H1 (cell line): ENCODE results near the gene RASSF5. TPM values are rescaled to one million over a fixed set of nuclear protein-coding genes. Genes with fewer than 3 reads are reported as not detected.
A peak's percentile ranks its signal among the peaks of the same experiment; 100 is the strongest.

Experiments used
- CTCF ChIA-PET: fragments of 300-600 bp; sonication (Branson Sonifier 250); formaldehyde crosslinking; loops from one replicate; lab custom pipeline; 2021; ENCODE audit not compliant: partially characterized antibody; lab: Charles Lee
- POLR2A ChIA-PET: fragments of 300-600 bp; sonication (Branson Sonifier 250); formaldehyde crosslinking; loops from one replicate; lab custom pipeline; 2021; ENCODE audit warnings: inconsistent platforms; ENCODE audit not compliant: partially characterized antibody; lab: Charles Lee
- DNase-seq, 2 experiments: peaks; one replicate each; pipeline versions ENCODE4 v3.0.0 to v3.0.0-alpha.2; 2010 to 2022; ENCODE audit warnings: low spot score in 2 of 2, low read depth in 1 of 2, mixed read lengths in 1 of 2
- FAIRE-seq: peaks from 2 replicates; lab custom pipeline; 2011; peaks lifted over from hg19 to GRCh38; lab: Jason Lieb, UNC
- H2AFZ ChIP-seq: 2 replicates; pipeline ENCODE4 v1.8.1; 2012; ENCODE audit warnings: low read length, inconsistent platforms
- H2AK5ac ChIP-seq: 2 replicates; pipeline ENCODE4 v1.6.1; 2013; ENCODE audit warnings: low read depth, low read length
- H2BK120ac ChIP-seq: replicated peaks from 2 replicates; pipeline ENCODE3; 2013; ENCODE audit warnings: low read depth, low read length, inconsistent platforms
- H2BK12ac ChIP-seq: 2 replicates; pipeline ENCODE4 v1.6.1; 2013; ENCODE audit warnings: low read depth, low read length
- H2BK15ac ChIP-seq: 2 replicates; pipeline ENCODE4 v1.6.1; 2013; ENCODE audit warnings: low read length
- H2BK20ac ChIP-seq: 2 replicates; pipeline ENCODE4 v1.6.1; 2013; ENCODE audit warnings: low read length
- H2BK5ac ChIP-seq: 2 replicates; pipeline ENCODE4 v1.6.1; 2013; ENCODE audit warnings: low read depth, low read length
- H3K14ac ChIP-seq: 2 replicates; pipeline ENCODE4 v1.6.1; 2013; ENCODE audit warnings: inconsistent platforms; ENCODE audit not compliant: insufficient read length
- H3K18ac ChIP-seq: 2 replicates; pipeline ENCODE4 v1.6.1; 2013; ENCODE audit warnings: low read length; ENCODE audit errors: extremely low read depth
- H3K23ac ChIP-seq: 2 replicates; pipeline ENCODE4 v1.6.1; 2013; ENCODE audit warnings: inconsistent platforms; ENCODE audit not compliant: insufficient read length
- H3K23me2 ChIP-seq: 2 replicates; pipeline ENCODE4 v1.6.1; 2013; ENCODE audit warnings: low read depth, low read length
- H3K27ac ChIP-seq: 2 replicates; pipeline ENCODE4 v1.6.1; 2011; ENCODE audit warnings: low read depth, low read length, inconsistent platforms
- H3K27me3 ChIP-seq, 4 experiments: replicated peaks in 1 of 4; 1 replicate in 1 of 4; 2 replicates in 3 of 4; pipeline versions ENCODE4 v1.6.1 to v1.8.1; 2011 to 2013; ENCODE audit warnings: low read length in 3 of 4, mild to moderate bottlenecking in 3 of 4, inconsistent platforms in 2 of 4, mixed read lengths in 2 of 4, moderate library complexity in 1 of 4; ENCODE audit not compliant: control insufficient read depth in 3 of 4, insufficient read depth in 3 of 4; ENCODE audit errors: extremely low read depth in 1 of 4
- H3K36me3 ChIP-seq, 4 experiments: 2 replicates each; pipeline versions ENCODE4 v1.6.1 to v1.8.1; 2011 to 2013; ENCODE audit warnings: mild to moderate bottlenecking in 4 of 4, low read length in 3 of 4, moderate library complexity in 2 of 4, control low read depth in 1 of 4, inconsistent platforms in 1 of 4; ENCODE audit not compliant: insufficient read depth in 4 of 4, control insufficient read depth in 2 of 4
- H3K4ac ChIP-seq: replicated peaks from 2 replicates; pipeline ENCODE3; 2013; ENCODE audit warnings: low read length, low read depth, mixed read lengths, inconsistent platforms; ENCODE audit not compliant: insufficient read length
- H3K4me1 ChIP-seq, 4 experiments: replicated peaks in 1 of 4; 1 replicate in 1 of 4; 2 replicates in 3 of 4; pipeline versions ENCODE4 v1.6.1 to v1.8.1; 2011 to 2013; ENCODE audit warnings: low read length in 3 of 4, inconsistent platforms in 2 of 4, mixed read lengths in 1 of 4; ENCODE audit not compliant: insufficient read depth in 4 of 4, control insufficient read depth in 3 of 4
- H3K4me2 ChIP-seq, 2 experiments: 2 replicates each; pipeline versions ENCODE4 v1.6.1 to v1.8.1; 2011 to 2013; ENCODE audit warnings: low read depth in 2 of 2, low read length in 2 of 2, control low read depth in 1 of 2, inconsistent platforms in 1 of 2, mild to moderate bottlenecking in 1 of 2; ENCODE audit not compliant: insufficient read depth in 1 of 2
- H3K4me3 ChIP-seq, 4 experiments: fragments of 200-600, 300-600 bp in 1 of 4; sonication (generic), shearing (Covaris generic), sonication (Bioruptor Twin) in 1 of 4; 2 replicates each; pipeline versions ENCODE4 v1.5.1 to v1.8.1; 2011 to 2016; ENCODE audit warnings: low read length in 4 of 4, low read depth in 3 of 4, control low read depth in 2 of 4, inconsistent platforms in 2 of 4, mild to moderate bottlenecking in 2 of 4, mixed read lengths in 1 of 4, moderate library complexity in 1 of 4; ENCODE audit not compliant: insufficient read depth in 2 of 4; ENCODE audit errors: extremely low read depth in 1 of 4
- H3K56ac ChIP-seq: replicated peaks from 2 replicates; pipeline ENCODE3; 2013; ENCODE audit warnings: low read depth, mild to moderate bottlenecking, mixed read lengths, low read length, inconsistent platforms; ENCODE audit not compliant: insufficient read length
- H3K79me1 ChIP-seq: 2 replicates; pipeline ENCODE4 v1.6.1; 2013; ENCODE audit warnings: low read depth, low read length, control low read depth
- H3K79me2 ChIP-seq, 2 experiments: 2 replicates each; pipeline versions ENCODE4 v1.6.1 to v1.8.1; 2012 to 2013; ENCODE audit warnings: low read length in 2 of 2, mild to moderate bottlenecking in 2 of 2, inconsistent platforms in 1 of 2; ENCODE audit not compliant: insufficient read depth in 2 of 2, control insufficient read depth in 1 of 2
- H3K9ac ChIP-seq, 4 experiments: replicated peaks in 1 of 4; 1 replicate in 1 of 4; 2 replicates in 3 of 4; pipeline versions ENCODE4 v1.6.1 to v1.8.1; 2011 to 2013; ENCODE audit warnings: low read depth in 3 of 4, low read length in 3 of 4, control low read depth in 2 of 4, mild to moderate bottlenecking in 2 of 4, moderate library complexity in 2 of 4, inconsistent platforms in 1 of 4; ENCODE audit errors: extremely low read depth in 1 of 4
- H3K9me3 ChIP-seq, 2 experiments: 2 replicates each; pipeline versions ENCODE4 v1.6.1 to v1.8.1; 2012 to 2013; ENCODE audit warnings: mild to moderate bottlenecking in 2 of 2, moderate library complexity in 2 of 2, control low read depth in 1 of 2, inconsistent platforms in 1 of 2, low read depth in 1 of 2, low read length in 1 of 2, mixed read lengths in 1 of 2; ENCODE audit not compliant: insufficient read depth in 2 of 2
- H4K20me1 ChIP-seq, 2 experiments: replicated peaks in 1 of 2; 2 replicates each; pipeline versions ENCODE3 to v1.8.1; 2011 to 2013; ENCODE audit warnings: inconsistent platforms in 2 of 2, low read length in 2 of 2, mild to moderate bottlenecking in 1 of 2; ENCODE audit not compliant: insufficient read depth in 2 of 2, control insufficient read depth in 1 of 2
- H4K5ac ChIP-seq: 2 replicates; pipeline ENCODE4 v1.6.1; 2013; ENCODE audit warnings: low read length, low read depth, mixed read lengths, inconsistent platforms; ENCODE audit not compliant: insufficient read length
- H4K8ac ChIP-seq: 2 replicates; pipeline ENCODE4 v1.8.0; 2013; ENCODE audit warnings: mild to moderate bottlenecking, moderate library complexity, low read length, inconsistent platforms; ENCODE audit not compliant: insufficient read depth; ENCODE audit errors: extremely low read depth
- H4K91ac ChIP-seq: replicated peaks from 2 replicates; pipeline ENCODE3; 2013; ENCODE audit warnings: low read length, mixed read lengths, inconsistent platforms; ENCODE audit not compliant: insufficient read length
- NANOG ChIP-seq: IDR thresholded peaks from 2 replicates; pipeline ENCODE4 v1.6.1; 2011; ENCODE audit warnings: low read length, low read depth, mild to moderate bottlenecking, inconsistent platforms; ENCODE audit not compliant: insufficient read depth, poor library complexity, severe bottlenecking
- TBP ChIP-seq: IDR thresholded peaks from 2 replicates; pipeline ENCODE4 v1.6.1; 2011; ENCODE audit warnings: low read depth, low read length, improper control_type of control experiment
- WGBS, 2 experiments: shearing (Covaris generic) in 1 of 2; methylation state at CpG; one replicate each; pipeline versions ENCODE4 v1.1.6 to v1.1.7; 2013 to 2015; ENCODE audit warnings: low lambda C conversion rate in 2 of 2, mixed read lengths in 2 of 2, inconsistent platforms in 1 of 2, low coverage in 1 of 2, missing lambda C conversion rate in 1 of 2; ENCODE audit not compliant: insufficient replicate concordance in 2 of 2, insufficient coverage in 1 of 2, insufficient read length in 1 of 2; ENCODE audit errors: extremely low coverage in 1 of 2, missing lambda C conversion rate in 1 of 2; 5-methylcytosine and 5-hydroxymethylcytosine counted together
- polyA plus RNA-seq, 7 experiments: library from polyadenylated mRNA; depleted of rRNA in 3 of 7; stranded (reverse) in 5 of 7; unstranded in 2 of 7; fragments of >200 nt in 5 of 7; fragments of 200-250 nt in 2 of 7; gene quantifications; 1 replicate in 5 of 7; 2 replicates in 1 of 7; 4 replicates in 1 of 7; pipeline versions ENCODE4 v1.2.1 to v1.2.3, GENCODE V29; 2011 to 2013; ENCODE audit warnings: missing spikeins in 2 of 7, mixed read lengths in 2 of 7
- total RNA-seq: library from RNA; stranded (reverse); fragmentation: NEBNext Ultra II Directional; extraction: Animal tissue kit (Norgen Biotek cat#: 25700); gene quantifications from 2 replicates; pipeline ENCODE4 v1.2.1, GENCODE V29; 2021

RASSF5 gene
- total and polyA plus RNA-seq, 2 of the 8 experiments (the other 6 are each of a cell fraction or from before 2014, with no cell fraction given) = 0.82 to 1.8 TPM

DNA sequence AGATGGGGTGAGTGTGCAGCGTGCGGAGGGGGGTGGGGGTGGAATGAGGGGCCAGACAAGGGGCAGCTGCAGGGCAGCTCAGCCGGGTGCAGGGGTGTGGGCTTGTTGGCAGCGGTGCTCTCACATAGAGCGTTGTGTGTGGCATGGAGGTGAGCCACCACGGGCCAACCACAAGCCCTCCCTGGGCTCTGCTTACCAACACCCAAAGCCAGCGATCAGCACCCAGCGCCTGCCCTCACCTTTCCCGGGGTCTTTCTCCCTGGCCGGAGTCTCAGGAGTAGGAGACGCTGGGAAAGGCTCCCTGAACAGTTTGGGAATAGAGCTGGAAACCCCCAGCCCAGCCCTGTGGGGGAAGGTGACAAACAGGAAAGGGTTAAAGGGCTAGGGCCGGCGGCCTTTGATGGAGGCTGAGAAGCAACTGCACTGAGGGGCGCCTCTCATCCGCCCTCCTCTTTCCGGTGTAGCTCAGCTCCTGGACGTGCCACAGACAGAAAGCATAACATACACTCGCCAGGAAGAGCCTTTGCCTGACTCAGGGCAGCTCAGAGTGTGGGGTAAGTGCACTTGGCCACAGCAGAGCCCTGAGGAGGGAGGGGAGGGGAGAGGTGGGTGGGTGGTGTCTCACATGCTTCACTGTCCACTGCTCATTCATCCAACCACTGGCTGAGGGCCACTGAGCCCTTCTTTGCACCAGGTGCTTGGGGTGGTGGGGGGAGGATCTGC lies 36.5 kb upstream of the RASSF5 start:
- peak overlapping the region; percentile 81; the same call in 1 of the 2 replicates for H2BK12ac ChIP-seq
- peak overlapping the region; percentile 90; the same call in 1 of the 2 replicates for H2BK5ac ChIP-seq
- peak overlapping the region; percentile 77 to 95 for H3K4me2 ChIP-seq
- H3K18ac ChIP-seq = peak overlapping the region; percentile 91
- peaks cover 0 to 3% (median 0%) of the 10 kb centered on the region in 4 experiments; a peak in 2 of 7 replicates for H3K27me3 ChIP-seq
- no peak overlapping the region for H3K23ac ChIP-seq
- H2AFZ ChIP-seq = peak overlapping the region; percentile 96; the same call in 1 of the 2 replicates
- DNase-seq = peak in 1 of 2 experiments; percentile 71
- H3K4me3 ChIP-seq = peak overlapping the region; percentile 31 to 65 (median 51)
- no peaks in the 10 kb centered on the region for H3K79me2 ChIP-seq
- POLR2A ChIA-PET = interaction anchor here (0.6 to 2.2 kb wide), 10 partner anchors 9 to 139 kb away, joined by 3 to 14 read pairs (median 4); partner anchors contain the start of gene RASSF5
- peak overlapping the region; percentile 16 for H3K4ac ChIP-seq
- H4K8ac ChIP-seq = no peak overlapping the region; the same call in 1 of the 2 replicates
- H3K14ac ChIP-seq = no peak overlapping the region
- H4K91ac ChIP-seq = peak overlapping the region; percentile 58
- FAIRE-seq = no peak
- H2AK5ac ChIP-seq = no peak overlapping the region
- 3% methylated on average over 15 of the region's 18 CpGs; no CpG with 5 or more reads in 1 of the 2 experiments for WGBS, 2 experiments
- no peak overlapping the region for H2BK15ac ChIP-seq
- H3K9me3 ChIP-seq = no peaks in the 10 kb centered on the region
- peak overlapping the region; percentile 29 for H2BK20ac ChIP-seq
- no peaks in the 10 kb centered on the region for H4K20me1 ChIP-seq
- peak overlapping the region in 1 of 4 experiments; percentile 1; a peak in 2 of 7 replicates for H3K9ac ChIP-seq
- H3K4me1 ChIP-seq = peaks cover 3 to 47% (median 25%) of the 10 kb centered on the region in 4 experiments
- peaks cover 9% of the 10 kb centered on the region; the same call in 1 of the 2 replicates for H3K23me2 ChIP-seq
- no peak overlapping the region for H3K56ac ChIP-seq
- H4K5ac ChIP-seq = peak overlapping the region; percentile 82
- H3K27ac ChIP-seq = no peak overlapping the region
- peak overlapping the region; percentile 58 for H2BK120ac ChIP-seq
- no peaks in the 10 kb centered on the region for H3K36me3 ChIP-seq
- no peaks in the 10 kb centered on the region; the same call in 1 of the 2 replicates for H3K79me1 ChIP-seq
- CTCF ChIA-PET = interaction anchor here (0.8 to 6.0 kb wide), 17 partner anchors 9 to 511 kb away, joined by 3 to 76 read pairs (median 5); partner anchors contain the start of genes EIF2D and RASSF5
- no peak for TF ChIP-seq NANOG
- TF ChIP-seq TBP = no peak
